OCI-LY1 (cell line): ENCODE measurements around the gene GMPR.

Source experiments
- EZH2 ChIP-seq: fragments of 200-600 bp; sonication (generic), shearing (Covaris generic); IDR thresholded peaks from 2 replicates; pipeline ENCODE4 v1.8.0; 2017; ENCODE audit warnings: borderline replicate concordance, mixed run types, mild to moderate bottlenecking, antibody characterized with exemption, low read length, moderate library complexity, mixed read lengths
- TF ChIP-seq, protein P1 (sequence below): fragments of 200-600 bp; sonication (generic), shearing (Covaris generic); IDR thresholded peaks from 2 replicates; pipeline ENCODE4 v1.5.1; 2017; ENCODE audit warnings: mild to moderate bottlenecking, antibody characterized with exemption, low read length, moderate library complexity, mixed read lengths

DNA sequence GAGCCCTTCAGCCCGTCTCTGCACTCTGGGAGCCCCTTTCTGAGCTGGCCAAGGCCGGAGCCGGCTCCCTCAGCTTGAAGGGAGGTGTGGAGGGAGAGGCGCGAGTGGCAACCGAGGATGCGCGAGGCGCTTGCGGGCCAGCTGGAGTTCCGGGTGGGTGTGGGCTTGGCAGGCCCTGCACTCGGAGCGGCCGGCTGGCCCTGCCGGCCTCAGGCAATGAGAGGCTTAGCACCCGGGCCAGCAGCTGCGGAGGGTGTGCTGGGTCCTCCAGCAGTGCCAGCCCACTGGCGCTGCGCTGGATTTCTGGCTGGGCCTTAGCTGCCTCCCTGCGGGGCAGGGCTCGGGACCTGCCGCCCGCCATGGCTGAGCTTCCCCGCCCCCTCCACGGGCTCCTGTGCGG, 49.8 kb downstream of the GMPR start:
- TF ChIP-seq, protein P1, sequence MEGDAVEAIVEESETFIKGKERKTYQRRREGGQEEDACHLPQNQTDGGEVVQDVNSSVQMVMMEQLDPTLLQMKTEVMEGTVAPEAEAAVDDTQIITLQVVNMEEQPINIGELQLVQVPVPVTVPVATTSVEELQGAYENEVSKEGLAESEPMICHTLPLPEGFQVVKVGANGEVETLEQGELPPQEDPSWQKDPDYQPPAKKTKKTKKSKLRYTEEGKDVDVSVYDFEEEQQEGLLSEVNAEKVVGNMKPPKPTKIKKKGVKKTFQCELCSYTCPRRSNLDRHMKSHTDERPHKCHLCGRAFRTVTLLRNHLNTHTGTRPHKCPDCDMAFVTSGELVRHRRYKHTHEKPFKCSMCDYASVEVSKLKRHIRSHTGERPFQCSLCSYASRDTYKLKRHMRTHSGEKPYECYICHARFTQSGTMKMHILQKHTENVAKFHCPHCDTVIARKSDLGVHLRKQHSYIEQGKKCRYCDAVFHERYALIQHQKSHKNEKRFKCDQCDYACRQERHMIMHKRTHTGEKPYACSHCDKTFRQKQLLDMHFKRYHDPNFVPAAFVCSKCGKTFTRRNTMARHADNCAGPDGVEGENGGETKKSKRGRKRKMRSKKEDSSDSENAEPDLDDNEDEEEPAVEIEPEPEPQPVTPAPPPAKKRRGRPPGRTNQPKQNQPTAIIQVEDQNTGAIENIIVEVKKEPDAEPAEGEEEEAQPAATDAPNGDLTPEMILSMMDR: no peak
- no peak for TF ChIP-seq EZH2
